GM12892 (cell line): ENCODE measurements around the gene FAAH2.

Source experiments
- POLR2A ChIP-seq: IDR thresholded peaks from 2 replicates; pipeline ENCODE4 v1.6.1; 2011; ENCODE audit warnings: low read depth, low read length, control low read depth
- POLR2AphosphoS5 ChIP-seq: IDR thresholded peaks from 2 replicates; pipeline ENCODE4 v1.6.1; 2011; ENCODE audit warnings: low read depth, low read length, control low read depth

GRCh38 chrX:57286507-57287251, at the start of gene FAAH2:
- TF ChIP-seq POLR2A (no peak), POLR2AphosphoS5 (no peak)
